HepG2 (cell line): ENCODE results near the gene C22orf39. TPM values are rescaled to one million over a fixed set of nuclear protein-coding genes. Genes with fewer than 3 reads are reported as not detected.

ENCODE experiments used
- ATAC-seq: fragments of 200-7000 bp; cut with Tn5 transposase; 3 replicates; pipeline ENCODE4 v1.9.1; 2020; ENCODE audit warnings: mild to moderate bottlenecking, moderate library complexity
- BruUV-seq: library from RNA; stranded (reverse); fragments of 400-500 nt; replicated peaks from 2 replicates; lab custom pipeline; 2021; lab: Mats Ljungman, UMichigan
- CTCF ChIA-PET: fragments of 300-600 bp; formaldehyde crosslinking; extraction: SDS; loops from one replicate; lab custom pipeline; 2021; ENCODE audit warnings: low total read pairs, inconsistent platforms, low intra/inter-chr PET ratio; lab: Yijun Ruan, JAX
- POLR2A ChIA-PET: fragments of 350-600 bp; sonication (Branson Sonifier 250); formaldehyde crosslinking; loops from one replicate; lab custom pipeline; 2020; ENCODE audit warnings: antibody characterized with exemption, inconsistent platforms; lab: Yijun Ruan, JAX
- DNase-seq: peaks from one replicate; pipeline ENCODE4 v3.0.0-alpha.2; 2015; ENCODE audit warnings: low spot score
- FAIRE-seq: peaks from 3 replicates; lab custom pipeline; 2011; peaks lifted over from hg19 to GRCh38; lab: Jason Lieb, UNC
- H2AFZ ChIP-seq: one replicate; pipeline ENCODE4 v1.6.1; 2011; ENCODE audit warnings: low read length, inconsistent platforms
- H3K27ac ChIP-seq: fragments of 300-600 bp; 3 replicates; pipeline ENCODE4 v1.8.0; 2011; ENCODE audit warnings: mixed run types, mild to moderate bottlenecking, mixed read lengths, low read length, inconsistent platforms; ENCODE audit not compliant: insufficient read depth; ENCODE audit errors: extremely low read length
- H3K27me3 ChIP-seq, 2 experiments: fragments of 200-600 bp in 1 of 2; 2 replicates in 1 of 2; 3 replicates in 1 of 2; pipeline versions ENCODE4 v1.6.0 to v1.8.0; 2011; ENCODE audit warnings: low read length in 2 of 2, mild to moderate bottlenecking in 2 of 2, moderate library complexity in 2 of 2, inconsistent platforms in 1 of 2; ENCODE audit not compliant: insufficient read depth in 2 of 2, control insufficient read depth in 1 of 2
- H3K36me3 ChIP-seq, 2 experiments: fragments of 200-600 bp in 1 of 2; replicated peaks in 1 of 2; 2 replicates in 1 of 2; 3 replicates in 1 of 2; pipeline versions ENCODE4 v1.5.1 to v1.8.0; 2011; ENCODE audit warnings: low read length in 2 of 2, inconsistent platforms in 1 of 2; ENCODE audit not compliant: insufficient read depth in 2 of 2, control insufficient read depth in 1 of 2
- H3K4me1 ChIP-seq: 2 replicates; pipeline ENCODE4 v1.5.1; 2012; ENCODE audit warnings: low read length, inconsistent platforms; ENCODE audit not compliant: insufficient read depth
- H3K4me2 ChIP-seq: 2 replicates; pipeline ENCODE4 v1.6.0; 2011; ENCODE audit warnings: low read depth, low read length, inconsistent platforms
- H3K4me3 ChIP-seq, 3 experiments: fragments of 200-600 bp in 1 of 3; sonication (generic), shearing (Covaris generic) in 1 of 3; replicated peaks in 1 of 3; 2 replicates each; pipeline ENCODE4 v1.5.1; 2011 to 2016; ENCODE audit warnings: low read length in 3 of 3, inconsistent platforms in 2 of 3, low read depth in 2 of 3, mild to moderate bottlenecking in 2 of 3, control low read depth in 1 of 3, mixed read lengths in 1 of 3; ENCODE audit not compliant: insufficient read depth in 1 of 3
- H3K79me2 ChIP-seq: one replicate; pipeline ENCODE4 v1.6.1; 2011; ENCODE audit warnings: low read length, inconsistent platforms; ENCODE audit not compliant: insufficient read depth
- H3K9ac ChIP-seq: 2 replicates; pipeline ENCODE4 v1.6.0; 2011; ENCODE audit warnings: mild to moderate bottlenecking, low read depth, low read length, inconsistent platforms; ENCODE audit not compliant: insufficient read depth
- H3K9me3 ChIP-seq: 2 replicates; pipeline ENCODE4 v1.5.1; 2012; ENCODE audit warnings: mild to moderate bottlenecking, low read length
- H4K20me1 ChIP-seq: 2 replicates; pipeline ENCODE4 v1.6.0; 2011; ENCODE audit warnings: inconsistent platforms, mild to moderate bottlenecking, low read length, moderate library complexity; ENCODE audit not compliant: insufficient read depth
- CAMTA2 ChIP-seq: sonication (generic); formaldehyde crosslinking; IDR thresholded peaks from 2 replicates; pipeline ENCODE4 v1.4.0; 2020; ENCODE audit warnings: mild to moderate bottlenecking, missing genetic modification reagents, borderline replicate concordance
- FOSL1 ChIP-seq: sonication (generic); formaldehyde crosslinking; IDR thresholded peaks from 2 replicates; pipeline ENCODE4 v1.9.0; 2021; ENCODE audit warnings: missing genetic modification reagents, borderline replicate concordance
- HMGA1 ChIP-seq: sonication (generic); formaldehyde crosslinking; conservative IDR thresholded peaks from 2 replicates; pipeline ENCODE4 v1.4.0; 2020; ENCODE audit warnings: missing genetic modification reagents
- SPEN ChIP-seq: sonication (generic); formaldehyde crosslinking; IDR thresholded peaks from 2 replicates; pipeline ENCODE4 v1.5.1; 2020; ENCODE audit warnings: low read depth, mild to moderate bottlenecking, missing genetic modification reagents
- SRSF9 ChIP-seq: fragments of 200-400 bp; formaldehyde crosslinking; IDR thresholded peaks from 2 replicates; pipeline ENCODE4 v1.6.1; 2018; ENCODE audit warnings: borderline replicate concordance, mild to moderate bottlenecking, low read depth, low read length; ENCODE audit not compliant: insufficient read depth, poor library complexity, severe bottlenecking
- TGIF2 ChIP-seq: IDR thresholded peaks from 2 replicates; pipeline ENCODE4 v1.6.1; 2016; ENCODE audit warnings: control low read depth, missing compliant biosample characterization
- ZBTB21 ChIP-seq: sonication (generic); formaldehyde crosslinking; IDR thresholded peaks from 2 replicates; pipeline ENCODE4 v1.4.0; 2020; ENCODE audit warnings: missing genetic modification reagents
- ZFAT ChIP-seq: sonication (generic); formaldehyde crosslinking; conservative IDR thresholded peaks from 2 replicates; pipeline ENCODE4 v1.8.1; 2023; ENCODE audit warnings: missing genetic modification reagents, inconsistent platforms
- ZFX ChIP-seq: sonication (generic); formaldehyde crosslinking; IDR thresholded peaks from 2 replicates; pipeline ENCODE4 v1.4.0; 2020; ENCODE audit warnings: mild to moderate bottlenecking, low read depth, missing genetic modification reagents, moderate library complexity
- ZNF136 ChIP-seq: sonication (generic); formaldehyde crosslinking; IDR thresholded peaks from 2 replicates; pipeline ENCODE4 v1.8.1; 2022; ENCODE audit warnings: low read depth, mild to moderate bottlenecking, moderate library complexity, missing genetic modification reagents
- ZNF225 ChIP-seq: sonication (generic); formaldehyde crosslinking; IDR thresholded peaks from 2 replicates; pipeline ENCODE4 v1.4.0; 2020; ENCODE audit warnings: mild to moderate bottlenecking, missing genetic modification reagents
- ZNF234 ChIP-seq: sonication (generic); formaldehyde crosslinking; conservative IDR thresholded peaks from 2 replicates; pipeline ENCODE4 v1.5.1; 2020; ENCODE audit warnings: mild to moderate bottlenecking, missing genetic modification reagents
- ZNF746 ChIP-seq: sonication (generic); formaldehyde crosslinking; IDR thresholded peaks from 2 replicates; pipeline ENCODE4 v1.8.0; 2022; ENCODE audit warnings: mild to moderate bottlenecking, missing genetic modification reagents
- ZNF781 ChIP-seq: sonication (generic); formaldehyde crosslinking; IDR thresholded peaks from 2 replicates; pipeline ENCODE4 v1.5.1; 2020; ENCODE audit warnings: borderline replicate concordance, mild to moderate bottlenecking, missing genetic modification reagents; ENCODE audit errors: not compliant biosample characterization
- WGBS: methylation state at CpG from one replicate; pipeline ENCODE4 v1.1.6; 2017; ENCODE audit warnings: low lambda C conversion rate; 5-methylcytosine and 5-hydroxymethylcytosine counted together
- in situ Hi-C: cut with HindIII; loops from 2 replicates; pipeline ENCODE4 v1.10.0; 2017; ENCODE audit warnings: low pct_unique_long_range_greater_than_20kb; ENCODE audit not compliant: extremely low pct_ligation_motif_present
- intact Hi-C: fragments of 100-400 bp; cut with micrococcal nuclease; formaldehyde crosslinking; loops from one replicate; pipeline ENCODE4 v1.10.0; 2022; ENCODE audit not compliant: unreplicated experiment
- polyA plus RNA-seq, 8 experiments: library from polyadenylated mRNA; depleted of rRNA in 3 of 8; stranded (reverse) in 7 of 8; unstranded in 1 of 8; fragments of >200 nt; fragmentation: Illumina TruSeq in 4 of 8; extraction: Trizol in 4 of 8; gene quantifications; 2 replicates each; pipeline versions ENCODE4 v1.2.1 to v1.2.3, GENCODE V29; 2011 to 2016; ENCODE audit warnings: low read depth in 4 of 8, missing spikeins in 1 of 8, mixed read lengths in 1 of 8; ENCODE audit not compliant: insufficient read depth in 1 of 8
- total RNA-seq, 5 experiments: library from RNA; depleted of rRNA; stranded (reverse); fragments of >200 nt; fragmentation: Illumina TruSeq; extraction: Trizol; gene quantifications; 2 replicates each; pipeline ENCODE4 v1.2.3, GENCODE V29; 2016; ENCODE audit warnings: low read depth in 1 of 5
- TF ChIP-seq, protein P1 (sequence below): sonication (generic); formaldehyde crosslinking; IDR thresholded peaks from 2 replicates; pipeline ENCODE4 v1.4.0; 2020; ENCODE audit warnings: mild to moderate bottlenecking, missing genetic modification reagents

C22orf39 gene
- total and polyA plus RNA-seq, 2 of the 13 experiments (the other 11 are each of a cell fraction or from before 2014, with no cell fraction given) = 23.4 to 26.4 TPM

GRCh38 chr22:19483481-19484244, 36.2 kb upstream of the C22orf39 start:
- ChIA-PET POLR2A (no interaction called here), CTCF (no interaction called here)
- H3K4me1 ChIP-seq = peaks cover 9% of the 10 kb centered on the region
- H3K36me3 ChIP-seq = peaks cover 6 to 37% of the 10 kb centered on the region in 2 experiments
- H3K27ac ChIP-seq = no peak overlapping the region
- no peak overlapping the region for H3K4me3 ChIP-seq
- intact Hi-C loops = no loop called here
- H2AFZ ChIP-seq = no peak overlapping the region
- H3K27me3 ChIP-seq = no peaks in the 10 kb centered on the region; a peak in 1 of 5 replicates
- ATAC-seq (no peak), FAIRE-seq (no peak), DNase-seq (no peak)
- H3K4me2 ChIP-seq = no peak overlapping the region
- BruUV-seq = no TSS peak
- H3K9me3 ChIP-seq = no peaks in the 10 kb centered on the region
- peaks cover 11% of the 10 kb centered on the region for H3K79me2 ChIP-seq
- in situ Hi-C loops = loop anchor here (5.0 to 10.0 kb wide), 2 partner anchors 61 to 144 kb away; no protein-coding TSS in a partner anchor
- no peak overlapping the region for H3K9ac ChIP-seq
- WGBS = 98% methylated on average over 7 of the region's 8 CpGs
- no peaks in the 10 kb centered on the region for H4K20me1 ChIP-seq
- TF ChIP-seq ZNF781 (CRISPR knock-in tag) (no peak), HMGA1 (CRISPR knock-in tag) (no peak), ZBTB21 (no peak), CAMTA2 (CRISPR knock-in tag) (no peak), ZNF746 (CRISPR knock-in tag) (no peak), ZFX (CRISPR knock-in tag) (no peak), SRSF9 (no peak), ZNF225 (no peak), ZNF234 (no peak), ZFAT (CRISPR knock-in tag) (no peak), SPEN (no peak), ZNF136 (CRISPR knock-in tag) (no peak), FOSL1 (CRISPR knock-in tag) (no peak), TGIF2 (no peak)
- TF ChIP-seq, protein P1, sequence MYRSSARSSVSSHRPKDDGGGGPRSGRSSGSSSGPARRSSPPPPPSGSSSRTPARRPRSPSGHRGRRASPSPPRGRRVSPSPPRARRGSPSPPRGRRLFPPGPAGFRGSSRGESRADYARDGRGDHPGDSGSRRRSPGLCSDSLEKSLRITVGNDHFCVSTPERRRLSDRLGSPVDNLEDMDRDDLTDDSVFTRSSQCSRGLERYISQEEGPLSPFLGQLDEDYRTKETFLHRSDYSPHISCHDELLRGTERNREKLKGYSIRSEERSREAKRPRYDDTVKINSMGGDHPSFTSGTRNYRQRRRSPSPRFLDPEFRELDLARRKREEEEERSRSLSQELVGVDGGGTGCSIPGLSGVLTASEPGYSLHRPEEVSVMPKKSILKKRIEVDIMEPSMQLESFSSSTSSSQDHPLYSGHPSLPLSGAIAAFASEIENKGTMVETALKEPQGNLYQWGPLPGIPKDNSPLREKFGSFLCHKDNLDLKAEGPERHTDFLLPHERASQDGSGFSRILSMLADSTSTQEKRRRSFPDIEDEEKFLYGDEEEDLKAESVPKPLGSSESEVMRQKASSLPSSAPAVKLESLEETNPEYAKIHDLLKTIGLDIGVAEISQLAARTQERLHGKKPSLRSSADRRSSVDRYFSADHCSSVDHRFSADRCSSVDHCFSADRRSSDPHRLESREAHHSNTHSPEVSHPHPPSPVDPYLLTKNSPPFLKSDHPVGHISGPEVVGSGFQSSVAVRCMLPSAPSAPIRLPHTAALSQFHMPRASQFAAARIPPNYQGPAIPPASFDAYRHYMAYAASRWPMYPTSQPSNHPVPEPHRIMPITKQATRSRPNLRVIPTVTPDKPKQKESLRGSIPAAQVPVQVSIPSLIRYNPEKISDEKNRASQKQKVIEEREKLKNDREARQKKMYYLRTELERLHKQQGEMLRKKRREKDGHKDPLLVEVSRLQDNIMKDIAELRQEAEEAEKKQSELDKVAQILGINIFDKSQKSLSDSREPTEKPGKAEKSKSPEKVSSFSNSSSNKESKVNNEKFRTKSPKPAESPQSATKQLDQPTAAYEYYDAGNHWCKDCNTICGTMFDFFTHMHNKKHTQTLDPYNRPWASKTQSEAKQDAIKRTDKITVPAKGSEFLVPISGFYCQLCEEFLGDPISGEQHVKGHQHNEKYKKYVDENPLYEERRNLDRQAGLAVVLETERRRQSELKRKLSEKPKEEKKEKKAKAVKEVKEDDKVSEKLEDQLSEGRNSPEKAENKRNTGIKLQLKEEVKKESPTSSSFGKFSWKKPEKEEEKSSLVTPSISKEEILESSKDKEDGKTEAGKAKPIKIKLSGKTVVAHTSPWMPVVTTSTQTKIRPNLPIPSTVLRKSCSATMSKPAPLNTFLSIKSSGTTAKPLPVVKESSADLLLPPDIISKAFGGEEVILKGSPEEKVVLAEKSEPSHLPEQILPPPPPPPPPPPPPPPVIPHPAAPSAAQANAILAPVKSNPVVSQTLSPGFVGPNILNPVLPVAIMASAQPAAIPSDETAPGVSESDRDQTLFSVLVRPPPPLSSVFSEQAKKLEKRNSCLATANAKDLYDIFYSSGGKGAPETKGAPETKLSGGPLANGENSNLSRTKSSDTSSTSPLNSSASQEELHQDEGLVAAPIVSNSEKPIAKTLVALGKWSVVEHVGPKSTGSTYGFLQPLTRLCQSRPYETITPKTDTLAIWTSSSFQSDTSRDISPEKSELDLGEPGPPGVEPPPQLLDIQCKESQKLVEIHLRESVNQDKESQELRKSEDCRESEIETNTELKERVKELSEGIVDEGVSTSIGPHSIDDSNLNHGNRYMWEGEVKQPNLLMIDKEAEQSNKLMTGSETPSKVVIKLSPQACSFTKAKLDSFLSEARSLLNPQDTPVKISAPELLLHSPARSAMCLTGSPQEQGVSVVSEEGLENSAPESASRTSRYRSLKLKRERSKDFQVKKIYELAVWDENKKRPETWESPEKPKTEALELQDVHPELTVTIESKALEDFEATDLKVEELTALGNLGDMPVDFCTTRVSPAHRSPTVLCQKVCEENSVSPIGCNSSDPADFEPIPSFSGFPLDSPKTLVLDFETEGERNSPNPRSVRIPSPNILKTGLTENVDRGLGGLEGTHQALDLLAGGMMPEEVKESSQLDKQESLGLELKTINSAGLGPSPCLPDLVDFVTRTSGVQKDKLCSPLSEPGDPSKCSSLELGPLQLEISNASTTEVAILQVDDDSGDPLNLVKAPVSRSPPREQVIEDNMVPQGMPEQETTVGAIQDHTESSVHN (CRISPR knock-in tag) = no peak
